Body of pancreas (tissue), 4 donors: Measurements from ENCODE around the gene SNRNP27. TPM values are rescaled to one million over a fixed set of nuclear protein-coding genes. Genes with fewer than 3 reads are reported as not detected.
A peak's percentile ranks its signal among the peaks of the same experiment; 100 is the strongest.
"Not testable (repeated sequence)": the region's sequence is repeated elsewhere in the genome, so short reads cannot be mapped to it uniquely, and the experiment has no call there.

Source experiments
- ATAC-seq: fragments of 150-250 bp; one replicate; pipeline ENCODE4 v1.9.1; 2016
- DNase-seq, 4 donors: peaks; one replicate each; pipeline ENCODE4 v3.0.0-alpha.2; 2019
- H3K27ac ChIP-seq, 4 donors: fragments of 200-600 bp; sonication (generic); 1 replicate in 3 of 4; 2 replicates in 1 of 4; pipeline versions ENCODE4 v1.5.1 to v1.6.1; 2016 to 2019; ENCODE audit warnings: mild to moderate bottlenecking in 1 of 4, mixed read lengths in 1 of 4, moderate library complexity in 1 of 4
- H3K27me3 ChIP-seq, 2 donors: fragments of 200-600 bp; sonication (generic); one replicate each; pipeline ENCODE4 v1.6.0; 2016; ENCODE audit warnings: mild to moderate bottlenecking in 1 of 2
- H3K36me3 ChIP-seq, 2 donors: fragments of 200-600 bp; sonication (generic); replicated peaks in 1 of 2; 2 replicates each; pipeline ENCODE4 v1.5.1; 2016; ENCODE audit warnings: low read depth in 2 of 2; ENCODE audit not compliant: insufficient read depth in 1 of 2
- H3K4me1 ChIP-seq: fragments of 200-600 bp; sonication (generic); one replicate; pipeline ENCODE4 v1.6.0; 2016
- H3K4me3 ChIP-seq, 2 donors: fragments of 200-600 bp; sonication (generic); 1 replicate in 1 of 2; 2 replicates in 1 of 2; pipeline ENCODE4 v1.5.1; 2016 to 2019
- H3K9me3 ChIP-seq, 3 donors: fragments of 200-600 bp; sonication (generic); 1 replicate in 2 of 3; 2 replicates in 1 of 3; pipeline ENCODE4 v1.5.1; 2016
- POLR2A ChIP-seq, 3 donors: fragments of 450-650 bp; IDR thresholded peaks; one replicate each; pipeline ENCODE4 v1.6.1; 2016; ENCODE audit warnings: antibody characterized with exemption in 3 of 3, mild to moderate bottlenecking in 2 of 3
- WGBS, 2 donors: methylation state at CpG; one replicate each; pipeline ENCODE4 v1.1.5; 2017; 5-methylcytosine and 5-hydroxymethylcytosine counted together
- intact Hi-C: fragments of 100-400 bp; cut with DNase I; formaldehyde crosslinking; loops from one replicate; pipeline ENCODE4 v1.15.1; 2023
- total RNA-seq, 2 donors: library from RNA; depleted of rRNA; stranded (reverse); fragments of >200 nt; gene quantifications; one replicate each; pipeline ENCODE4 v1.1.0, GENCODE V29; 2016
- TF ChIP-seq, protein P1 (sequence below), 7 experiments: fragments of 450-650 bp in 4 of 7; fragments of 200-600 bp in 3 of 7; sonication (generic) in 3 of 7; IDR thresholded peaks; one replicate each; pipeline ENCODE4 v1.5.1; 2016 to 2019; ENCODE audit warnings: antibody characterized with exemption in 7 of 7

Gene SNRNP27
- total RNA-seq, 2 donors from 2014 or later, result 28.0 to 34.0 TPM

DNA sequence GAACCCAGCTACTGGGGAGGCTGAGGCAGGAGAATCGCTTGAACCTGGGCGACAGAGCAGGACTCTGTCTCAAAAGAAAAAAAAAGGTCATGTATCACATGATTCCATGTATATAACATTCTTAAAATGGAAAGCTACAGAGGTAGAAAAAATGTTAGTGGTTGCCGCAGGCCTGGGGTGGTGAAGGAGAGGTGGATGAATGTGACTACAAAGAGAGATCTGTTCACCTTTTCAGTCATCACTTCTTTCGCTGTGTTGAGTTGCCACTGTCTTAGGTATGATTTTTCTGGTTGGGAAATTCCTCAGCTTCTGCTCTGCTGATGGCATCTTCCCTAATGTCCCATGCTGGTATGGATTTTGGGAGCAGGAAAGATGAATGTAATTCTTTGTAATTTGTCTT, 5.3 kb upstream of the SNRNP27 start:
- no peaks in the 10 kb centered on the region for H3K9me3 ChIP-seq

DNA sequence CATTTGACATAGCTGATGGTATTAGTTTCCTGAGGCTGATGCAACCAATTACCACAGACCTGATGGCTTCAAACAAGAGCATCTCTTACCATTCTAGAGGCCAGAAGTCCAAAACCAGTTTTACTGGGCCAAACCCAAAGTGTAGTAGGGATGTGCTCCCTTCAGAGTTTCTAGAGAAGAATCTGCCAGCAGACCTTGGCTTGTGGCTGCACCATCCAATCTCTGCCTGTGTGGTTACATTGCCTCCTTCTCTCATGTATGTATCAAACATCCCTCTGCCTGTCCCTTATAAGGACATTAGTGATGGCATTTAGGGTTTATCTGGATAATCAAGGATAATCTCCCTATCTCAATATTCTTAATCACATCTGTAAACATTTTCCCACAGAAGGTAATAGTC, 4.5 kb upstream of the SNRNP27 start:
- intact Hi-C loops, result no loop called here
- DNase-seq, result no peak
- Histone ChIP-seq H3K36me3 (no peaks in the 10 kb centered on the region), H3K9me3 (no peaks in the 10 kb centered on the region), H3K27me3 (no peaks in the 10 kb centered on the region), H3K4me1 (peaks cover 4% of the 10 kb centered on the region), H3K4me3 (no peak overlapping the region), H3K27ac (no peak overlapping the region)
- TF ChIP-seq, protein P1, sequence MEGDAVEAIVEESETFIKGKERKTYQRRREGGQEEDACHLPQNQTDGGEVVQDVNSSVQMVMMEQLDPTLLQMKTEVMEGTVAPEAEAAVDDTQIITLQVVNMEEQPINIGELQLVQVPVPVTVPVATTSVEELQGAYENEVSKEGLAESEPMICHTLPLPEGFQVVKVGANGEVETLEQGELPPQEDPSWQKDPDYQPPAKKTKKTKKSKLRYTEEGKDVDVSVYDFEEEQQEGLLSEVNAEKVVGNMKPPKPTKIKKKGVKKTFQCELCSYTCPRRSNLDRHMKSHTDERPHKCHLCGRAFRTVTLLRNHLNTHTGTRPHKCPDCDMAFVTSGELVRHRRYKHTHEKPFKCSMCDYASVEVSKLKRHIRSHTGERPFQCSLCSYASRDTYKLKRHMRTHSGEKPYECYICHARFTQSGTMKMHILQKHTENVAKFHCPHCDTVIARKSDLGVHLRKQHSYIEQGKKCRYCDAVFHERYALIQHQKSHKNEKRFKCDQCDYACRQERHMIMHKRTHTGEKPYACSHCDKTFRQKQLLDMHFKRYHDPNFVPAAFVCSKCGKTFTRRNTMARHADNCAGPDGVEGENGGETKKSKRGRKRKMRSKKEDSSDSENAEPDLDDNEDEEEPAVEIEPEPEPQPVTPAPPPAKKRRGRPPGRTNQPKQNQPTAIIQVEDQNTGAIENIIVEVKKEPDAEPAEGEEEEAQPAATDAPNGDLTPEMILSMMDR (IDR thresholded peaks at IDR 0.05), result no peak
- TF ChIP-seq POLR2A (IDR thresholded peaks at IDR 0.05), result no peak
- ATAC-seq, result no peak

More for the DNA sequence above, 5.3 kb upstream of the SNRNP27 start:
- no peaks in the 10 kb centered on the region for H3K36me3 ChIP-seq
- ATAC-seq (no peak), DNase-seq (no peak)
- intact Hi-C loops, result no loop called here
- no peak overlapping the region for H3K27ac ChIP-seq
- no peak overlapping the region for H3K4me3 ChIP-seq
- TF ChIP-seq, protein P1 (IDR thresholded peaks at IDR 0.05), result no peak
- TF ChIP-seq POLR2A (IDR thresholded peaks at IDR 0.05), result no peak
- 89 to 94% methylated on average over 4 of the region's 4 CpGs for whole genome bisulfite sequencing, 2 donors
- peaks cover 2% of the 10 kb centered on the region for H3K4me1 ChIP-seq
- no peaks in the 10 kb centered on the region for H3K27me3 ChIP-seq

DNA sequence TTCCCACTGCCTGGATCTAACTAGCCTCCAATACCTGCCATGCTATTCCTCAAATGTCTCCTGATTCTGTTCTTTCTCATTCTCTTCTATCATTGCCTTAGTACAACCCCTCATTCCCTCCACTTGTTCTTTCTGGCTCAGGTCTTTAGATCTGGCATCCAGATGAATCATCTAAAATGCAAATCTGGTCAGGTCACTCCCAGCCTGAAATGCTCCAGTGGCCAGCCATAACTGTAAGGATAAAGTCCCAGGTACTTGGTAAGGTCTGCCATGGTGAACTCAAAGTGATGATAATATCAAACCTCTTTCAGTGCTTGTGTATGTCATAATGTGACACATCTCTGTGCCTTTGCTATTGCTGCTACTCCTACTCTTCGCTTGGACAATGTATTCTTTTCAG, 2.9 kb upstream of the SNRNP27 start:
- no peak for TF ChIP-seq POLR2A (IDR thresholded peaks at IDR 0.05)
- H3K27ac ChIP-seq, result no peak overlapping the region
- ATAC-seq (no peak), DNase-seq (no peak)
- no peak overlapping the region for H3K4me3 ChIP-seq
- WGBS, 2 donors, result 18 to 71% methylated on average over 1 of the region's 1 CpG
- intact Hi-C loops, result no loop called here
- H3K9me3 ChIP-seq, result no peaks in the 10 kb centered on the region
- H3K4me1 ChIP-seq, result peaks cover 16% of the 10 kb centered on the region
- no peaks in the 10 kb centered on the region for H3K36me3 ChIP-seq
- no peaks in the 10 kb centered on the region for H3K27me3 ChIP-seq

DNA sequence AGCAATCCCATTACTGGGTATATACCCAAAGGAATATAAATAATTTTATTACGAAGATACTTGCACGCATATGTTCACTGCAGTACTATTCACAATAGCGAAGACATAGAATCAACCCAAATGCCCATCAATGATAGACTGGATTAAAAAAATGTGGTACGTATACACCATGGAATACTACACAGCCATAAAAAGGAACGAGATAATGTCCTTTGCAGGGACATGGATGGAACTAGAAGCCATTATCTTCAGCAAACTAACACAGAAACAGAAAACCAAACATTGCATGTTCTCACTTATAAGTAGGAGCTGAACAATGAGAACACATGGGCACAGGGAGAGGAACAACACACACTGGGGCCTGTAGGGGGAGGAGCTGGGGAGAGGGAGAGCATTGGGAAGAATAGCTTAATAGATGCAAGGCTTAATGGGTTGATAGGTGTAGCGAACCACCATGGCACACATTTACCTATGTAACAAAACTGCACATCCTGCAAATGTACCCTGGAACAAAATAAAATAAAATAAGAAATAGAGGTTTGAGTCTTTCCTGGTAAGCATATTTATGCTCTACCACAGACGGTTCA, 825 bp upstream of the SNRNP27 start:
- WGBS, 2 donors, result 84 to 88% methylated on average over 7 of the region's 7 CpGs
- H3K27me3 ChIP-seq, H3K9me3 ChIP-seq, H3K36me3 ChIP-seq, H3K27ac ChIP-seq, ATAC-seq, DNase-seq, H3K4me3 ChIP-seq, intact Hi-C loops: not testable (repeated sequence)
- H3K4me1 ChIP-seq, result peaks cover 16% of the 10 kb centered on the region

DNA sequence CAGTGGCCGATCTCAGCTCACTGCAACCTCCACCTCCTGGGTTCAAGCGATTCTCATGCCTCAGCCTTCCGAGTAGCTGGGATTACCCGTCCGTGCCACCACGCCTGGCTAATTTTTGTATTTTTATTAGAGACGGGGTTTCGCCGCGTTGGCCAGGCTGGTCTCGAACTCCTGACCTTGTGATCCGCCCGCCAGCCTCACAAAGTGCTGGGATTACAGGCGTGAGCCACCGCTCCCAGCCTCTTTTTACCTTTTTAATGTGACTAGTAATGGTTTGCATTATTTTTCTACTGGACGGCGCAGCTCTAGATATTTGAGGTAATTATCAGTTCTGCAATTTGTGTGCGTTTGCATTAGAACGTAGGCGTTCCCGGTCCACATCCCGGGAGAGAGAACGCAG, 981 bp downstream of the SNRNP27 start:
- H3K36me3 ChIP-seq, H3K9me3 ChIP-seq, DNase-seq, intact Hi-C loops, H3K27me3 ChIP-seq, ATAC-seq: not testable (repeated sequence)
- H3K4me3 ChIP-seq, result peak overlapping the region; percentile 50 to 66
- peak overlapping the region in 3 of 4 donors; percentile 71 to 83 (median 81) for H3K27ac ChIP-seq
- peaks cover 16% of the 10 kb centered on the region for H3K4me1 ChIP-seq
- 15 to 30% methylated on average over 23 of the region's 23 CpGs for WGBS, 2 donors

DNA sequence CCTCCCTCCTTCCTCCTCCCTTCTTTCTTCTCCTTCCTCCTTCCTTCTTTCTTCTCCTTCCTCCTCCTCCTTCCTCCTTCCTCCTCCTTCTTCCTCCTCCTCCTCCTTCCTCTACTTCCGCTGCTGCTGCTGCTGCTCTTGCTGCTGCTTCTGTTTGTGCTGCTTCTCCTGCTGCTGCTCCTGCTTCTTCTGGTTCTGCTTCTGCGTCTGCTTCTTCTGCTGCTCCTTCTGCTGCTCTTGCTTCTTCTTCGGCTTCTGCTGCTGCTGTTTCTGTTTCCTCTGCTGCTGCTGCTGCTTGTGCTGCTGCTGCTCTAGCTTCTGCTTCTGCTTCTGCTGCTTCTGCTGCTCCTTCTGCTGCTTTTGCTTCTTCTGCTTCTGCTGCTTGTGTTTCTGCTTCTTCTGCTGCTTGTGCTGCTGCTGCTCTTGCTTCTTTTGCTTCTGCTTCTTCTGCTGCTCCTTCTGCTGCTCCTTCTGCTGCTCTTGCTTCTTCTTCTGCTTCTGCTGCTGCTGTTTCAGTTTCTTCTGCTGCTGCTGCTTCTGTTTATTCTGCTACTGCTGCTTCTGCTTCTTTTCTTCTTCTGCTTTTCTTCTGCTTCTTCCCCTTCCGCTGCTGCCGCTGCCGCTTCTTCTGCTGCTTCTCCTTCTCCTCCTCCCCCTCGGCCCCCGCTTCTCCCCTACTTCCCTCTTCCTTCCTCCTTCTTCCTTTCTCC, 8.6 kb downstream of the SNRNP27 start:
- ATAC-seq, result no peak
- peaks cover 0 to 20% of the 10 kb centered on the region in 2 donors for H3K36me3 ChIP-seq
- H3K27ac ChIP-seq, result peak overlapping the region in 1 of 4 donors; percentile 3
- no peaks in the 10 kb centered on the region for H3K27me3 ChIP-seq
- 52 to 85% methylated on average over 8 of the region's 8 CpGs for WGBS, 2 donors
- no peaks in the 10 kb centered on the region for H3K4me1 ChIP-seq
- no peaks in the 10 kb centered on the region for H3K9me3 ChIP-seq
- H3K4me3 ChIP-seq, result no peak overlapping the region
- DNase-seq, result peak in 1 of 4 donors; percentile 32
- intact Hi-C loops, result loop anchor here (10.0 kb wide), 1 partner anchor 252 kb away; no protein-coding TSS in a partner anchor
- TF ChIP-seq, protein P1 (IDR thresholded peaks at IDR 0.05), result no peak
- no peak for TF ChIP-seq POLR2A (IDR thresholded peaks at IDR 0.05)
